ENCODE measurements around the gene ARHGAP5. TPM values are rescaled to one million over a fixed set of nuclear protein-coding genes. Genes with fewer than 3 reads are reported as not detected.
"Not testable (repeated sequence)": the region's sequence is repeated elsewhere in the genome, so short reads cannot be mapped to it uniquely, and the experiment has no call there.

Gene ARHGAP5
- total RNA-seq, 1 experiment from 2014 or later, result 43.6 TPM

- in situ Hi-C loops (cut with HindIII; ENCODE audit: low sequenced_read_pairs), result no loop called here
- DNase-seq (ENCODE audit: low spot score), result no peak
Observed at GRCh38 chr14:32104308-32104707, 27.2 kb downstream of the ARHGAP5 start.

- in situ Hi-C loops (cut with HindIII; ENCODE audit: low sequenced_read_pairs), result no loop called here
- no peak for DNase-seq (ENCODE audit: low spot score)
Observed at GRCh38 chr14:32104803-32105202, 27.7 kb downstream of the ARHGAP5 start.

GRCh38 chr14:32109676-32110547 is 32.8 kb downstream of the ARHGAP5 start:
- DNase-seq (ENCODE audit: low spot score), result no peak
- in situ Hi-C loops (cut with HindIII; ENCODE audit: low sequenced_read_pairs), result no loop called here

GRCh38 chr14:32110548-32110896 is 33.4 kb downstream of the ARHGAP5 start:
- in situ Hi-C loops (cut with HindIII; ENCODE audit: low sequenced_read_pairs), result no loop called here
- peak; percentile 32 for DNase-seq (ENCODE audit: low spot score)

GRCh38 chr14:32121536-32121935 is 44.4 kb downstream of the ARHGAP5 start:
- in situ Hi-C loops (cut with HindIII; ENCODE audit: low sequenced_read_pairs), result no loop called here
- no peak for DNase-seq (ENCODE audit: low spot score)

- no peak for DNase-seq (ENCODE audit: low spot score)
- in situ Hi-C loops (cut with HindIII; ENCODE audit: low sequenced_read_pairs), result no loop called here
Observed at GRCh38 chr14:32121948-32122347, 44.8 kb downstream of the ARHGAP5 start.

- DNase-seq (ENCODE audit: low spot score); in situ Hi-C loops (cut with HindIII; ENCODE audit: low sequenced_read_pairs): not testable (repeated sequence)
Observed at GRCh38 chr14:32126899-32127730, 50.0 kb downstream of the ARHGAP5 start.

GRCh38 chr14:32127731-32128654 is 50.9 kb downstream of the ARHGAP5 start:
- DNase-seq (ENCODE audit: low spot score), result not testable (repeated sequence)

GRCh38 chr14:32128703-32129102 is 51.6 kb downstream of the ARHGAP5 start:
- in situ Hi-C loops (cut with HindIII; ENCODE audit: low sequenced_read_pairs), result no loop called here

More at GRCh38 chr14:32127731-32128654, 50.9 kb downstream of the ARHGAP5 start:
- in situ Hi-C loops (cut with HindIII; ENCODE audit: low sequenced_read_pairs), result not testable (repeated sequence)

GRCh38 chr14:32129124-32129523 is 52.0 kb downstream of the ARHGAP5 start:
- in situ Hi-C loops (cut with HindIII; ENCODE audit: low sequenced_read_pairs), result no loop called here
- DNase-seq (ENCODE audit: low spot score), result no peak

More at GRCh38 chr14:32128703-32129102, 51.6 kb downstream of the ARHGAP5 start:
- no peak for DNase-seq (ENCODE audit: low spot score)

GRCh38 chr14:32131689-32132088 is 54.6 kb downstream of the ARHGAP5 start:
- in situ Hi-C loops (cut with HindIII; ENCODE audit: low sequenced_read_pairs); DNase-seq (ENCODE audit: low spot score): not testable (repeated sequence)

- DNase-seq (ENCODE audit: low spot score), result no peak
Observed at GRCh38 chr14:32134448-32135097, 57.5 kb downstream of the ARHGAP5 start.

GRCh38 chr14:32136027-32136825 is 59.1 kb downstream of the ARHGAP5 start:
- no peak for DNase-seq (ENCODE audit: low spot score)
- in situ Hi-C loops (cut with HindIII; ENCODE audit: low sequenced_read_pairs), result no loop called here

More at GRCh38 chr14:32134448-32135097, 57.5 kb downstream of the ARHGAP5 start:
- in situ Hi-C loops (cut with HindIII; ENCODE audit: low sequenced_read_pairs), result no loop called here

- DNase-seq (ENCODE audit: low spot score), result no peak
- in situ Hi-C loops (cut with HindIII; ENCODE audit: low sequenced_read_pairs), result no loop called here
Observed at GRCh38 chr14:32137313-32137712, 60.2 kb downstream of the ARHGAP5 start.

GRCh38 chr14:32137892-32138291 is 60.8 kb downstream of the ARHGAP5 start:
- in situ Hi-C loops (cut with HindIII; ENCODE audit: low sequenced_read_pairs), result no loop called here
- DNase-seq (ENCODE audit: low spot score), result no peak

- in situ Hi-C loops (cut with HindIII; ENCODE audit: low sequenced_read_pairs), result no loop called here
- DNase-seq (ENCODE audit: low spot score), result no peak
Observed at GRCh38 chr14:32142341-32142740, 65.2 kb downstream of the ARHGAP5 start.

- in situ Hi-C loops (cut with HindIII; ENCODE audit: low sequenced_read_pairs), result no loop called here
Observed at GRCh38 chr14:32142754-32143437, 65.8 kb downstream of the ARHGAP5 start.

More at GRCh38 chr14:32142754-32143437, 65.8 kb downstream of the ARHGAP5 start:
- DNase-seq (ENCODE audit: low spot score), result no peak
